Stomach (tissue), 9 donors: ENCODE measurements around the gene RSKR. TPM values are rescaled to one million over a fixed set of nuclear protein-coding genes. Genes with fewer than 3 reads are reported as not detected.
"Not testable (repeated sequence)": the region's sequence is repeated elsewhere in the genome, so short reads cannot be mapped to it uniquely, and the experiment has no call there.

ENCODE experiments used
- DNase-seq, 2 donors: peaks; one replicate each; pipeline versions ENCODE4 v3.0.0 to v3.0.0-alpha.2; 2013 to 2019
- H3K27ac ChIP-seq, 5 donors: fragments of 200-600 bp in 4 of 5; sonication (generic) in 4 of 5; one replicate each; pipeline ENCODE4 v1.5.1; 2013 to 2019; ENCODE audit warnings: mild to moderate bottlenecking in 1 of 5, moderate library complexity in 1 of 5
- H3K27me3 ChIP-seq, 3 donors: fragments of 200-600 bp; sonication (generic); one replicate each; pipeline ENCODE4 v1.5.1; 2017 to 2019; ENCODE audit warnings: mixed run types in 1 of 3
- H3K36me3 ChIP-seq, 4 donors: fragments of 200-600 bp; sonication (generic); 1 replicate in 3 of 4; 2 replicates in 1 of 4; pipeline ENCODE4 v1.5.1; 2016 to 2019
- H3K4me1 ChIP-seq, 4 donors: fragments of 200-600 bp; sonication (generic); one replicate each; pipeline ENCODE4 v1.5.1; 2016 to 2019
- H3K4me3 ChIP-seq, 4 donors: fragments of 200-600 bp; sonication (generic) in 3 of 4; one replicate each; pipeline ENCODE4 v1.5.1; 2016 to 2019; ENCODE audit warnings: mild to moderate bottlenecking in 1 of 4
- H3K9me3 ChIP-seq, 4 donors: fragments of 200-600 bp; sonication (generic); one replicate each; pipeline ENCODE4 v1.5.1; 2016 to 2019
- CTCF ChIP-seq, 7 experiments: fragments of 450-650 bp in 4 of 7; fragments of 200-600 bp in 3 of 7; sonication (generic) in 3 of 7; IDR thresholded peaks; one replicate each; pipeline ENCODE4 v1.5.1; 2016 to 2019; ENCODE audit warnings: antibody characterized with exemption in 7 of 7, control low read depth in 2 of 7, mild to moderate bottlenecking in 1 of 7
- EP300 ChIP-seq: sonication (generic); formaldehyde crosslinking; IDR thresholded peaks from one replicate; pipeline ENCODE4 v1.6.1; 2017; ENCODE audit warnings: antibody characterized with exemption
- POLR2A ChIP-seq, 4 donors: fragments of 450-650 bp; IDR thresholded peaks; one replicate each; pipeline ENCODE4 v1.6.1; 2016; ENCODE audit warnings: antibody characterized with exemption in 4 of 4, control low read depth in 2 of 4, mild to moderate bottlenecking in 1 of 4, moderate library complexity in 1 of 4
- POLR2AphosphoS5 ChIP-seq, 3 donors: sonication (generic); formaldehyde crosslinking; IDR thresholded peaks; one replicate each; pipeline ENCODE4 v1.6.1; 2016; ENCODE audit warnings: antibody characterized with exemption in 3 of 3
- WGBS, 5 donors: extraction: QIAGEN DNeasy Blood & Tissue Kit in 3 of 5; methylation state at CpG; one replicate each; pipeline versions ENCODE4 v1.1.5 to v1.1.7; 2013 to 2018; 5-methylcytosine and 5-hydroxymethylcytosine counted together
- intact Hi-C: fragments of 100-400 bp; cut with DNase I; formaldehyde crosslinking; loops from one replicate; pipeline ENCODE4 v1.15.1; 2023; ENCODE audit warnings: low total_unique reads
- polyA plus RNA-seq, 3 donors: library from polyadenylated mRNA; stranded (reverse); fragments of 200-250 nt; gene quantifications; one replicate each; pipeline ENCODE4 v1.2.3, GENCODE V29; 2013
- total RNA-seq, 5 donors: library from RNA; depleted of rRNA; stranded (reverse); fragments of >200 nt; gene quantifications; one replicate each; pipeline versions ENCODE4 v1.1.0 to v1.2.3, GENCODE V29; 2014 to 2016
- donor health status: healthy with polysubstance abuse.
- donor health status: Bipolar disorder and iron deficiency.
- donor health status: healthy.

The RSKR gene
- total and polyA plus RNA-seq, 8 donors, result 0.31 to 36.2 (median 9.5) TPM

- H3K27ac ChIP-seq, result no peak overlapping the region
- H3K27me3 ChIP-seq, result no peaks in the 10 kb centered on the region
- H3K9me3 ChIP-seq, result no peaks in the 10 kb centered on the region
- 87 to 92% (median 91%) methylated on average over 4 of the region's 4 CpGs for WGBS, 5 donors
- DNase-seq, result no peak
- intact Hi-C loops, result no loop called here
- H3K4me3 ChIP-seq, result no peak overlapping the region
- H3K4me1 ChIP-seq, result peaks cover 0 to 14% (median 4%) of the 10 kb centered on the region in 4 donors
- peaks cover 62 to 88% (median 88%) of the 10 kb centered on the region in 4 donors for H3K36me3 ChIP-seq
- TF ChIP-seq EP300 (no peak), CTCF (IDR thresholded peaks at IDR 0.05) (no peak), POLR2A (IDR thresholded peaks at IDR 0.05) (no peak), POLR2AphosphoS5 (IDR thresholded peaks at IDR 0.05) (no peak)
These were observed 1.4 kb upstream of the RSKR start for GRCh38 chr17:28615260-28615940.

- Histone ChIP-seq H3K9me3 (no peaks in the 10 kb centered on the region), H3K4me1 (peaks cover 0 to 14% (median 4%) of the 10 kb centered on the region in 4 donors), H3K36me3 (peaks cover 41 to 73% (median 68%) of the 10 kb centered on the region in 4 donors), H3K27ac (no peak overlapping the region), H3K4me3 (no peak overlapping the region), H3K27me3 (no peaks in the 10 kb centered on the region)
- WGBS, 5 donors, result 62 to 79% (median 74%) methylated on average over 3 to 6 of the region's 6 CpGs
- peak in 5 of 7 experiments; percentile 31 to 62 (median 38) for TF ChIP-seq CTCF (IDR thresholded peaks at IDR 0.05)
- TF ChIP-seq POLR2A (IDR thresholded peaks at IDR 0.05), result no peak
- DNase-seq, result peak; percentile 33 to 63
- intact Hi-C loops, result no loop called here
These were observed 781 bp downstream of the RSKR start for GRCh38 chr17:28612936-28613872.

GRCh38 chr17:28612531-28612930, 1.5 kb downstream of the RSKR start:
- peaks cover 0 to 14% (median 4%) of the 10 kb centered on the region in 4 donors for H3K4me1 ChIP-seq
- 40 to 69% (median 59%) methylated on average over 2 of the region's 2 CpGs for WGBS, 5 donors
- TF ChIP-seq CTCF (IDR thresholded peaks at IDR 0.05) (no peak), EP300 (no peak), POLR2A (IDR thresholded peaks at IDR 0.05) (no peak), POLR2AphosphoS5 (IDR thresholded peaks at IDR 0.05) (no peak)
- no peak overlapping the region for H3K27ac ChIP-seq
- intact Hi-C loops, result no loop called here
- no peak overlapping the region for H3K4me3 ChIP-seq
- no peaks in the 10 kb centered on the region for H3K9me3 ChIP-seq
- H3K36me3 ChIP-seq, result peaks cover 34 to 66% (median 62%) of the 10 kb centered on the region in 4 donors
- H3K27me3 ChIP-seq, result no peaks in the 10 kb centered on the region
- no peak for DNase-seq

GRCh38 chr17:28610376-28610775, 3.6 kb downstream of the RSKR start:
- no peak for TF ChIP-seq POLR2A (IDR thresholded peaks at IDR 0.05)
- TF ChIP-seq EP300, result no peak
- no peak for TF ChIP-seq POLR2AphosphoS5 (IDR thresholded peaks at IDR 0.05)
- no peak for TF ChIP-seq CTCF (IDR thresholded peaks at IDR 0.05)
- 50 to 78% (median 62%) methylated on average over 8 of the region's 8 CpGs for WGBS, 5 donors
- DNase-seq, result peak in 1 of 2 donors; percentile 36
- Histone ChIP-seq H3K4me3 (no peak overlapping the region), H3K27me3 (no peaks in the 10 kb centered on the region), H3K9me3 (no peaks in the 10 kb centered on the region), H3K36me3 (peaks cover 13 to 54% (median 44%) of the 10 kb centered on the region in 4 donors), H3K27ac (no peak overlapping the region), H3K4me1 (peaks cover 0 to 14% (median 4%) of the 10 kb centered on the region in 4 donors)
- intact Hi-C loops, result no loop called here

GRCh38 chr17:28604031-28604430, 10.0 kb downstream of the RSKR start:
- H3K9me3 ChIP-seq, H3K27me3 ChIP-seq, H3K4me3 ChIP-seq, intact Hi-C loops, H3K27ac ChIP-seq, DNase-seq: not testable (repeated sequence)
- peaks cover 0 to 13% (median 10%) of the 10 kb centered on the region in 4 donors for H3K4me1 ChIP-seq
- peaks cover 0 to 12% (median 3%) of the 10 kb centered on the region in 4 donors for H3K36me3 ChIP-seq
- WGBS, 5 donors, result 88 to 100% (median 95%) methylated on average over 2 to 28 of the region's 31 CpGs
